ENCODE data around the gene VTI1A. TPM values are rescaled to one million over a fixed set of nuclear protein-coding genes. Genes with fewer than 3 reads are reported as not detected.

VTI1A gene
- total and polyA plus RNA-seq, 4 donors, result 5.5 to 26.9 (median 13.1) TPM

GRCh38 chr10:112584276-112584675 is 137.3 kb downstream of the VTI1A start (continued):
- TF ChIP-seq CTCF (IDR thresholded peaks at IDR 0.05; ENCODE audit: low read depth, low read length, missing input control) (no peak), HNF4A (conservative IDR thresholded peaks at IDR 0.05) (no peak), RXRA (IDR thresholded peaks at IDR 0.05) (no peak), JUND (IDR thresholded peaks at IDR 0.05) (no peak)

GRCh38 chr10:112585126-112585525 is 138.1 kb downstream of the VTI1A start:
- no peak for DNase-seq (ENCODE audit: low spot score)
- 85% methylated on average over 4 of the region's 4 CpGs for whole genome bisulfite sequencing
- Histone ChIP-seq H3K4me3 (ENCODE audit: low read depth in 1 of 3, low read length in 3 of 3) (no peak overlapping the region), H3K27ac (ENCODE audit: low read depth in 1 of 2, low read length in 2 of 2) (no peak overlapping the region), H3K9me3 (ENCODE audit: control insufficient read depth in 4 of 4, low read length in 3 of 4) (no peaks in the 10 kb centered on the region), H3K4me1 (ENCODE audit: control insufficient read depth in 4 of 4, insufficient read depth in 4 of 4, low read length in 3 of 4) (peaks cover 0 to 3% (median 0%) of the 10 kb centered on the region in 4 donors), H3K9ac (ENCODE audit: low read depth in 1 of 2, low read length in 2 of 2) (no peak overlapping the region), H3K36me3 (ENCODE audit: control insufficient read depth in 4 of 4, insufficient read depth in 3 of 4, low read depth in 1 of 4, low read length in 3 of 4) (no peaks in the 10 kb centered on the region), H3K27me3 (ENCODE audit: control insufficient read depth in 4 of 4, insufficient read depth in 4 of 4, low read length in 3 of 4) (no peaks in the 10 kb centered on the region)
- TF ChIP-seq EGR1 (IDR thresholded peaks at IDR 0.05; ENCODE audit: low read depth in 2 of 2) (no peak), FOXA2 (IDR thresholded peaks at IDR 0.05) (no peak), HNF4A (conservative IDR thresholded peaks at IDR 0.05) (no peak), YY1 (IDR thresholded peaks at IDR 0.05) (no peak), ATF3 (IDR thresholded peaks at IDR 0.05) (no peak), ZBTB33 (IDR thresholded peaks at IDR 0.05) (no peak)

GRCh38 chr10:112585960-112586359 is 138.9 kb downstream of the VTI1A start:
- TF ChIP-seq EGR1 (IDR thresholded peaks at IDR 0.05; ENCODE audit: low read depth in 2 of 2) (no peak), ZBTB33 (IDR thresholded peaks at IDR 0.05) (no peak), TAF1 (conservative IDR thresholded peaks at IDR 0.05) (no peak), HNF4G (IDR thresholded peaks at IDR 0.05) (no peak), CTCF (IDR thresholded peaks at IDR 0.05; ENCODE audit: low read depth, low read length, missing input control) (no peak)
- WGBS, result 90% methylated on average over 5 of the region's 5 CpGs
- H3K36me3 ChIP-seq (ENCODE audit: control insufficient read depth in 4 of 4, insufficient read depth in 3 of 4, low read depth in 1 of 4, low read length in 3 of 4), result no peaks in the 10 kb centered on the region

More at GRCh38 chr10:112585960-112586359, 138.9 kb downstream of the VTI1A start:
- no peak overlapping the region for H3K27ac ChIP-seq (ENCODE audit: low read depth in 1 of 2, low read length in 2 of 2)
- no peak overlapping the region for H3K9ac ChIP-seq (ENCODE audit: low read depth in 1 of 2, low read length in 2 of 2)
- no peaks in the 10 kb centered on the region for H3K27me3 ChIP-seq (ENCODE audit: control insufficient read depth in 4 of 4, insufficient read depth in 4 of 4, low read length in 3 of 4)
- no peaks in the 10 kb centered on the region for H3K9me3 ChIP-seq (ENCODE audit: control insufficient read depth in 4 of 4, low read length in 3 of 4)
- DNase-seq (ENCODE audit: low spot score), result no peak
- no peak overlapping the region for H3K4me3 ChIP-seq (ENCODE audit: low read depth in 1 of 3, low read length in 3 of 3)
- peaks cover 0 to 3% (median 0%) of the 10 kb centered on the region in 4 donors for H3K4me1 ChIP-seq (ENCODE audit: control insufficient read depth in 4 of 4, insufficient read depth in 4 of 4, low read length in 3 of 4)

Measured in liver (tissue), 9 donors.